ENCODE results near the gene ITIH6. TPM values are rescaled to one million over a fixed set of nuclear protein-coding genes. Genes with fewer than 3 reads are reported as not detected.
"Not testable (repeated sequence)": the region's sequence is repeated elsewhere in the genome, so short reads cannot be mapped to it uniquely, and the experiment has no call there.

ITIH6 gene
- total RNA-seq, 2 donors from 2014 or later = not detected

- H3K36me3 Mint-ChIP-seq (ENCODE audit: low read depth) = no peaks in the 10 kb centered on the region
- no peak overlapping the region for H3K4me3 Mint-ChIP-seq
- DNase-seq = peak; percentile 12
- no peaks in the 10 kb centered on the region for H3K9me3 ChIP-seq (ENCODE audit: control insufficient read depth, low read length)
- H3K27me3 Mint-ChIP-seq (ENCODE audit: insufficient read depth) = peaks cover 17% of the 10 kb centered on the region
- H3K36me3 ChIP-seq (ENCODE audit: control insufficient read depth, insufficient read depth, low read length) = no peaks in the 10 kb centered on the region
- H3K4me1 Mint-ChIP-seq = peaks cover 22% of the 10 kb centered on the region
- WGBS, 2 experiments (ENCODE audit: insufficient coverage in 1 of 2, insufficient read length in 1 of 2) = 97% methylated on average over 2 of the region's 2 CpGs; no CpG with 5 or more reads in 1 of the 2 experiments
- no peak overlapping the region for H3K27ac ChIP-seq (ENCODE audit: low read depth, low read length)
- H3K9me3 Mint-ChIP-seq = peaks cover 57% of the 10 kb centered on the region
- H3K9ac ChIP-seq (ENCODE audit: extremely low read depth, low read length, poor library complexity, severe bottlenecking) = no peak overlapping the region
- no peak overlapping the region for H3K4me3 ChIP-seq (ENCODE audit: low read length)
- H3K27me3 ChIP-seq (ENCODE audit: control insufficient read depth, insufficient read depth, low read length, poor library complexity, severe bottlenecking) = no peaks in the 10 kb centered on the region
- H3K4me1 ChIP-seq (ENCODE audit: control insufficient read depth, insufficient read depth, low read length) = no peaks in the 10 kb centered on the region
- no peak overlapping the region for H3K27ac Mint-ChIP-seq
- no peak for TF ChIP-seq CTCF (conservative IDR thresholded peaks at IDR 0.05)
Observed at GRCh38 chrX:54799046-54799445, 991 bp upstream of the ITIH6 start.

DNA sequence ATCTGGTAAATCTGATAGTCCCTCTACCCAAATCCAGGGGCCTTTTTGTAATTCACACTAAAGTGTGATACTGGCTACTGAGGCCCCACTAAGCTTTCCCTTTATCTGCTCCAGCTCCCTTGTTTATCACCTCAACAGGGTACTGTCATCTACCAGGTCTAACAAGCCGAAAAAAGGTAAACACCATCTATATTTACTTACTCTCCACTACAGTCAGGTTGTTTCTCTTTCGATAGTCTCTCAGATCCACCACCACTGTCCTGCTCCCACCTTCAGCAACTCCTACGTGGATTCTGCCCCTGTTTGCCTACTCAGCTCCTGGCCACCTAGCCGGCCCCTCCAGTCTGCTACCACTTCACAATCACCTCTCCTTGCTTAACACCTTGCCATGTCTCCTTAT lies 3.3 kb downstream of the ITIH6 start:
- no peak for TF ChIP-seq CTCF (conservative IDR thresholded peaks at IDR 0.05)
- no peak overlapping the region for H3K9ac ChIP-seq (ENCODE audit: extremely low read depth, low read length, poor library complexity, severe bottlenecking)
- DNase-seq = no peak
- H3K4me3 Mint-ChIP-seq = no peak overlapping the region
- peaks cover 53% of the 10 kb centered on the region for H3K9me3 Mint-ChIP-seq
- no peaks in the 10 kb centered on the region for H3K27me3 ChIP-seq (ENCODE audit: control insufficient read depth, insufficient read depth, low read length, poor library complexity, severe bottlenecking)
- WGBS, 2 experiments (ENCODE audit: insufficient coverage in 1 of 2, insufficient read length in 1 of 2) = 26 to 57% methylated on average over 3 to 4 of the region's 4 CpGs
- H3K4me3 ChIP-seq (ENCODE audit: low read length) = no peak overlapping the region
- no peaks in the 10 kb centered on the region for H3K36me3 ChIP-seq (ENCODE audit: control insufficient read depth, insufficient read depth, low read length)
- no peaks in the 10 kb centered on the region for H3K36me3 Mint-ChIP-seq (ENCODE audit: low read depth)
- no peak overlapping the region for H3K27ac ChIP-seq (ENCODE audit: low read depth, low read length)
- H3K9me3 ChIP-seq (ENCODE audit: control insufficient read depth, low read length) = no peaks in the 10 kb centered on the region
- H3K4me1 ChIP-seq (ENCODE audit: control insufficient read depth, insufficient read depth, low read length) = no peaks in the 10 kb centered on the region
- peaks cover 21% of the 10 kb centered on the region for H3K27me3 Mint-ChIP-seq (ENCODE audit: insufficient read depth)
- H3K4me1 Mint-ChIP-seq = peaks cover 12% of the 10 kb centered on the region
- H3K27ac Mint-ChIP-seq = no peak overlapping the region

DNA sequence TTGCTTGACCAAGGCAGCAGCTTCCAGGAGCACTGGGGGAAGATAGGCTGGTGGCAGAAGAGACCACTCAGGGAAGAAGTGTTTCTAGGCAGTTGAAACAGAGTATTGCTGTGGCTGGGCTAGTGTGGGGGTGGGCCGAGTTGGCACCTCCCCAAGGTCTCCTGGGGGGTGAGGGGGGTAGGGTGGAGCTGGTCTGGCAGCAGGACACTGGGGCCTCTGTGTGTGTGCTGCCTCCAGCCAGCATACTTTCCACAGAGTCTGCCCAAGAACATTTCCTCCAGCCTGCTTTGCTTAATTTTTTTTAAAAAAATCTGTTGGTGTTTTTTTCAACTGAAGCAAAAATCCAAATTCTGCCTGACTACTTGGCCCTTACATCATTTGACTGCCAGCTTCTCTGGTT lies 4.0 kb downstream of the ITIH6 start:
- Histone ChIP-seq H3K4me1 (ENCODE audit: control insufficient read depth, insufficient read depth, low read length) (no peaks in the 10 kb centered on the region), H3K27ac (ENCODE audit: low read depth, low read length) (no peak overlapping the region), H3K27me3 (ENCODE audit: control insufficient read depth, insufficient read depth, low read length, poor library complexity, severe bottlenecking) (no peaks in the 10 kb centered on the region), H3K9ac (ENCODE audit: extremely low read depth, low read length, poor library complexity, severe bottlenecking) (no peak overlapping the region), H3K4me3 (ENCODE audit: low read length) (no peak overlapping the region), H3K36me3 (ENCODE audit: control insufficient read depth, insufficient read depth, low read length) (no peaks in the 10 kb centered on the region), H3K9me3 (ENCODE audit: control insufficient read depth, low read length) (no peaks in the 10 kb centered on the region)
- TF ChIP-seq CTCF (conservative IDR thresholded peaks at IDR 0.05) = no peak
- H3K36me3 Mint-ChIP-seq (ENCODE audit: low read depth) = no peaks in the 10 kb centered on the region
- peaks cover 46% of the 10 kb centered on the region for H3K9me3 Mint-ChIP-seq
- H3K4me3 Mint-ChIP-seq = no peak overlapping the region
- H3K27ac Mint-ChIP-seq = no peak overlapping the region
- H3K4me1 Mint-ChIP-seq = peaks cover 12% of the 10 kb centered on the region
- DNase-seq = no peak
- WGBS, 2 experiments (ENCODE audit: insufficient coverage in 1 of 2, insufficient read length in 1 of 2) = 40% methylated on average over 1 of the region's 1 CpG; no CpG with 5 or more reads in 1 of the 2 experiments
- H3K27me3 Mint-ChIP-seq (ENCODE audit: insufficient read depth) = peaks cover 14% of the 10 kb centered on the region

DNA sequence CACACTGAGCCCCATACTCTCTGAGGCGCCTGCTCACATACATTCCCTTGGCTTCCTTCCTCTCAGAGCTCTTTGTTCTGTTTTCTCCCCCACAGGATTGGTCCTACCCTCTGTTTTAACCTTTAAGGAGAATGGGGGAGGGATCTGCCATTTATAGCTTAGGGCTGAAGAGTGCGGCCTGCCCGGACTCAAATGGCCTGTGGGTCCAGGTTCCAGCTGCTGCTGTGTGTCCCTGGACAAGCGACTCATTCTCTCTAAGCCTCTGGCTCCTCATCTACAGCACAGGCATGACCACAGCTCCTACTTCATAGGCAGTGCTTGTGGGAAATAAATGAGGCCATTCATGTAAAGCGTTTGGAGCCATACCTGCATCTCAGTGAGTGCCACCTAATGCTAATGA lies 8.7 kb downstream of the ITIH6 start:
- H3K27ac Mint-ChIP-seq; H3K4me1 ChIP-seq (ENCODE audit: control insufficient read depth, insufficient read depth, low read length); H3K27me3 ChIP-seq (ENCODE audit: control insufficient read depth, insufficient read depth, low read length, poor library complexity, severe bottlenecking); DNase-seq; H3K36me3 Mint-ChIP-seq (ENCODE audit: low read depth); H3K4me3 ChIP-seq (ENCODE audit: low read length); H3K9ac ChIP-seq (ENCODE audit: extremely low read depth, low read length, poor library complexity, severe bottlenecking); H3K36me3 ChIP-seq (ENCODE audit: control insufficient read depth, insufficient read depth, low read length); H3K4me1 Mint-ChIP-seq; H3K9me3 ChIP-seq (ENCODE audit: control insufficient read depth, low read length); H3K4me3 Mint-ChIP-seq; H3K27me3 Mint-ChIP-seq (ENCODE audit: insufficient read depth); H3K27ac ChIP-seq (ENCODE audit: low read depth, low read length): not testable (repeated sequence)
- WGBS, 2 experiments (ENCODE audit: insufficient coverage in 1 of 2, insufficient read length in 1 of 2) = 88% methylated on average over 2 of the region's 5 CpGs; no CpG with 5 or more reads in 1 of the 2 experiments
- peaks cover 59% of the 10 kb centered on the region for H3K9me3 Mint-ChIP-seq
